K562 (cell line): ENCODE measurements around the gene SHTN1. TPM values are rescaled to one million over a fixed set of nuclear protein-coding genes. Genes with fewer than 3 reads are reported as not detected.

Experiments used
- ATAC-seq: fragments of 200-7000 bp; cut with Tn5 transposase; 3 replicates; pipeline ENCODE4 v1.9.1; 2020; ENCODE audit warnings: moderate library complexity
- BruUV-seq: library from RNA; stranded (reverse); fragments of 400-500 nt; replicated peaks from 2 replicates; lab custom pipeline; 2021; lab: Mats Ljungman, UMichigan
- CTCF ChIA-PET: fragments of 300-600 bp; formaldehyde crosslinking; extraction: SDS; loops from one replicate; lab custom pipeline; 2021; ENCODE audit warnings: low intra/inter-chr PET ratio; lab: Yijun Ruan, JAX
- POLR2A ChIA-PET: fragments of 300-600, 350-650 bp; sonication (Branson Sonifier 250); formaldehyde crosslinking; extraction: SDS; loops from one replicate; lab custom pipeline; 2021; ENCODE audit warnings: antibody characterized with exemption, inconsistent platforms; lab: Yijun Ruan, JAX
- DNase-seq, 4 experiments: peaks; one replicate each; pipeline versions ENCODE4 v3.0.0 to v3.0.0-alpha.2; 2011 to 2018; ENCODE audit warnings: low spot score in 3 of 4, mixed read lengths in 3 of 4; ENCODE audit errors: extremely low read depth in 1 of 4
- FAIRE-seq: peaks from 2 replicates; lab custom pipeline; 2011; peaks lifted over from hg19 to GRCh38; lab: Jason Lieb, UNC
- H2AFZ ChIP-seq: 2 replicates; pipeline ENCODE4 v1.6.0; 2011; ENCODE audit warnings: low read depth, low read length, control low read depth, inconsistent platforms
- H3K27ac ChIP-seq: fragments of 200-600 bp; 3 replicates; pipeline ENCODE4 v1.8.0; 2011; ENCODE audit warnings: low read depth, mild to moderate bottlenecking, control low read depth, inconsistent platforms, low read length, moderate library complexity, mixed read lengths; ENCODE audit errors: extremely low read depth
- H3K27me3 ChIP-seq, 2 experiments: fragments of 300-600 bp in 1 of 2; 2 replicates in 1 of 2; 3 replicates in 1 of 2; pipeline versions ENCODE4 v1.6.0 to v1.8.0; 2011; ENCODE audit warnings: inconsistent platforms in 2 of 2, low read length in 2 of 2, mild to moderate bottlenecking in 1 of 2, mixed read lengths in 1 of 2, moderate library complexity in 1 of 2; ENCODE audit not compliant: control insufficient read depth in 2 of 2, insufficient read depth in 2 of 2
- H3K36me3 ChIP-seq: fragments of 300-600 bp; 3 replicates; pipeline ENCODE4 v1.8.0; 2011; ENCODE audit warnings: mild to moderate bottlenecking, low read length, inconsistent platforms; ENCODE audit not compliant: control insufficient read depth, insufficient read depth
- H3K4me1 ChIP-seq, 2 experiments: fragments of 200-600 bp in 1 of 2; replicated peaks in 1 of 2; 2 replicates in 1 of 2; 3 replicates in 1 of 2; pipeline versions ENCODE4 v1.5.1 to v1.8.0; 2011; ENCODE audit warnings: inconsistent platforms in 2 of 2, low read length in 2 of 2, mild to moderate bottlenecking in 1 of 2, mixed read lengths in 1 of 2, moderate library complexity in 1 of 2; ENCODE audit not compliant: control insufficient read depth in 2 of 2, insufficient read depth in 2 of 2
- H3K4me2 ChIP-seq: 2 replicates; pipeline ENCODE4 v1.6.1; 2011; ENCODE audit warnings: low read length, control low read depth, inconsistent platforms, mixed read lengths; ENCODE audit not compliant: insufficient read depth
- H3K4me3 ChIP-seq: fragments of 200-600 bp; sonication (generic), shearing (Covaris generic); 2 replicates; pipeline ENCODE4 v1.5.1; 2016; ENCODE audit warnings: control low read depth, inconsistent platforms
- H3K79me2 ChIP-seq: fragments of 200-600 bp; 3 replicates; pipeline ENCODE4 v1.8.0; 2011; ENCODE audit warnings: low read length, inconsistent platforms; ENCODE audit not compliant: control insufficient read depth, insufficient read depth
- H3K9ac ChIP-seq, 2 experiments: 2 replicates each; pipeline versions ENCODE4 v1.6.0 to v1.6.1; 2011; ENCODE audit warnings: low read depth in 2 of 2, low read length in 2 of 2, control low read depth in 1 of 2, inconsistent platforms in 1 of 2, mild to moderate bottlenecking in 1 of 2, mixed read lengths in 1 of 2; ENCODE audit not compliant: insufficient read depth in 1 of 2
- H3K9me1 ChIP-seq: one replicate; pipeline ENCODE4 v1.6.0; 2011; ENCODE audit warnings: inconsistent platforms, mild to moderate bottlenecking, low read length, moderate library complexity; ENCODE audit not compliant: control insufficient read depth, insufficient read depth
- H3K9me3 ChIP-seq: replicated peaks from 2 replicates; pipeline ENCODE4 v1.5.1; 2011; ENCODE audit warnings: low read depth, low read length, inconsistent platforms; ENCODE audit not compliant: control insufficient read depth, insufficient read depth
- H4K20me1 ChIP-seq: replicated peaks from 2 replicates; pipeline ENCODE4 v1.6.1; 2011; ENCODE audit warnings: low read length, inconsistent platforms, mixed read lengths; ENCODE audit not compliant: control insufficient read depth, insufficient read depth
- CBFA2T2 ChIP-seq: fragments of 450-650 bp; conservative IDR thresholded peaks from 2 replicates; pipeline ENCODE4 v1.6.1; 2017; ENCODE audit warnings: mild to moderate bottlenecking
- FIP1L1 ChIP-seq: fragments of 200-400 bp; formaldehyde crosslinking; IDR thresholded peaks from 2 replicates; pipeline ENCODE4 v1.6.1; 2018; ENCODE audit warnings: mild to moderate bottlenecking, low read depth, low read length; ENCODE audit not compliant: poor library complexity, severe bottlenecking
- FOXP1 ChIP-seq: sonication (generic); formaldehyde crosslinking; IDR thresholded peaks from 2 replicates; pipeline ENCODE4 v1.8.0; 2022; ENCODE audit warnings: mild to moderate bottlenecking, missing genetic modification reagents
- ILF3 ChIP-seq: fragments of 450-650 bp; IDR thresholded peaks from 2 replicates; pipeline ENCODE4 v1.6.1; 2018; ENCODE audit warnings: antibody characterized with exemption, mild to moderate bottlenecking, moderate library complexity, borderline replicate concordance
- JUND ChIP-seq, 2 experiments: IDR thresholded peaks; 2 replicates in 1 of 2; 3 replicates in 1 of 2; pipeline ENCODE4 v1.6.1; 2011; ENCODE audit warnings: borderline replicate concordance in 2 of 2, low read depth in 2 of 2, low read length in 2 of 2, improper control_type of control experiment in 1 of 2, missing biosample characterization in 1 of 2, missing genetic modification characterization in 1 of 2, missing genetic modification reagents in 1 of 2
- TRIM24 ChIP-seq, 2 experiments: fragments of 450-650 bp; IDR thresholded peaks; 2 replicates each; pipeline ENCODE4 v1.6.1; 2016
- ZNF217 ChIP-seq: sonication (generic); formaldehyde crosslinking; IDR thresholded peaks from 2 replicates; pipeline ENCODE4 v1.8.0; 2022; ENCODE audit warnings: mild to moderate bottlenecking, missing genetic modification reagents
- ZNF668 ChIP-seq: fragments of 250-450 bp; sonication (Bioruptor Pico); IDR thresholded peaks from 2 replicates; pipeline ENCODE4 v1.8.0; 2022; ENCODE audit warnings: mild to moderate bottlenecking, inconsistent platforms
- ZNF76 ChIP-seq: fragments of 250-450 bp; sonication (Bioruptor Pico); IDR thresholded peaks from 2 replicates; pipeline ENCODE4 v1.4.0; 2020; ENCODE audit warnings: mild to moderate bottlenecking, moderate library complexity, borderline replicate concordance
- WGBS: fragments of 100-300 bp; shearing (Covaris generic); methylation state at CpG from one replicate; pipeline ENCODE4 v1.1.6; 2016; ENCODE audit warnings: low coverage, mixed read lengths; ENCODE audit not compliant: insufficient coverage; ENCODE audit errors: missing lambda C conversion rate; 5-methylcytosine and 5-hydroxymethylcytosine counted together
- in situ Hi-C: fragments of 300-500 bp; cut with MboI; formaldehyde crosslinking; loops from 4 replicates; pipeline ENCODE4 v1.15.0; 2018; ENCODE audit warnings: inconsistent platforms, mixed read lengths
- intact Hi-C: fragments of 100-400 bp; cut with micrococcal nuclease; formaldehyde crosslinking; loops from 2 replicates; pipeline ENCODE4 v1.14.2; 2022
- polyA plus RNA-seq, 8 experiments: library from polyadenylated mRNA; depleted of rRNA in 4 of 8; stranded (reverse) in 5 of 8; unstranded in 3 of 8; fragments of >200 nt; fragmentation: Nextera tagmentation in 2 of 8; fragmentation: Illumina TruSeq in 1 of 8; extraction: Ambion mirVana in 2 of 8; extraction: Trizol in 1 of 8; gene quantifications; 2 replicates each; pipeline versions ENCODE4 v1.2.1 to v1.2.3, GENCODE V29; 2011 to 2014; ENCODE audit warnings: inconsistent platforms in 1 of 8, missing spikeins in 1 of 8
- total RNA-seq, 7 experiments: library from RNA; depleted of rRNA in 6 of 7; stranded (reverse); fragments of >200 nt in 6 of 7; fragmentation: Illumina TruSeq in 2 of 7; extraction: Trizol in 2 of 7; gene quantifications; 2 replicates each; pipeline versions ENCODE4 v1.2.1 to v1.2.3, GENCODE V29; 2011 to 2021; ENCODE audit warnings: low replicate concordance in 1 of 7
- TF ChIP-seq, protein P1 (sequence below): fragments of 250-450 bp; sonication (Bioruptor Pico); IDR thresholded peaks from 2 replicates; pipeline ENCODE4 v1.4.0; 2020
- TF ChIP-seq, protein P2 (sequence below): fragments of 450-650 bp; IDR thresholded peaks from 2 replicates; pipeline ENCODE4 v1.7.0; 2016; ENCODE audit warnings: borderline replicate concordance
- TF ChIP-seq, protein P3 (sequence below): sonication (generic); formaldehyde crosslinking; IDR thresholded peaks from 2 replicates; pipeline ENCODE4 v1.8.0; 2022; ENCODE audit warnings: mild to moderate bottlenecking, missing genetic modification reagents
- TF ChIP-seq, protein P4 (sequence below): sonication (generic); IDR thresholded peaks from 2 replicates; pipeline ENCODE4 v1.6.1; 2016

SHTN1 gene
- total and polyA plus RNA-seq, 9 of the 15 experiments (the other 6 are each of a cell fraction or from before 2014, with no cell fraction given), result 5.4 to 21.3 (median 13.3) TPM

DNA sequence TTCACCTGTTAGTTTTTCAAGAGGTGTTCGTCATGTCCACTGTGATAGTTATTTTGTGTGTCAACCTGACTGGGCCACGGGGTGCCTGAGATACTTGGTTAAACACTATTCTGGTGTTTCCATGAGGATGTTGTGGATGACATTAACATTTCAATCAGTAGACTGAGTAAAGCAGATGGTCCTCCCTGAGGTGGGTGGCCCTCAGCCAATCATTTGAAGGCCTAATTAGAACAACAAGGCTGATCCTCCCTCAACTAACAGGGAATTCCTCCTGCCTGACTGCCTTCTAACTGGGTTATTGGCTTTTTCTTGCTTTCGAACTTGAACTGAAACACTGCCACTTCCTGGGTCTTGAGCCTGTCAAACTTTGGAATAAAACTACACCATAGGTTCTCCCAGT, 79.9 kb downstream of the SHTN1 start:
- H4K20me1 ChIP-seq, result no peaks in the 10 kb centered on the region
- no peak overlapping the region for H3K4me2 ChIP-seq
- H3K4me1 ChIP-seq, result no peaks in the 10 kb centered on the region
- DNase-seq, result no peak
- H3K27ac ChIP-seq, result no peak overlapping the region
- CTCF ChIA-PET, result no interaction called here
- H3K4me3 ChIP-seq, result no peak overlapping the region
- no peak overlapping the region for H3K9ac ChIP-seq
- H3K36me3 ChIP-seq, result peaks cover 46% of the 10 kb centered on the region
- FAIRE-seq, result no peak
- H3K9me1 ChIP-seq, result no peaks in the 10 kb centered on the region
- no peak for ATAC-seq
- H3K27me3 ChIP-seq, result no peaks in the 10 kb centered on the region
- intact Hi-C loops, result no loop called here
- in situ Hi-C loops, result no loop called here
- no peaks in the 10 kb centered on the region for H3K9me3 ChIP-seq
- 88% methylated on average over 1 of the region's 3 CpGs for WGBS
- no peak overlapping the region for H2AFZ ChIP-seq
- H3K79me2 ChIP-seq, result no peaks in the 10 kb centered on the region
- BruUV-seq, result no TSS peak
- POLR2A ChIA-PET, result no interaction called here
- no peak for TF ChIP-seq ZNF76 (CRISPR knock-in tag)
- no peak for TF ChIP-seq CBFA2T2
- TF ChIP-seq, protein P1, sequence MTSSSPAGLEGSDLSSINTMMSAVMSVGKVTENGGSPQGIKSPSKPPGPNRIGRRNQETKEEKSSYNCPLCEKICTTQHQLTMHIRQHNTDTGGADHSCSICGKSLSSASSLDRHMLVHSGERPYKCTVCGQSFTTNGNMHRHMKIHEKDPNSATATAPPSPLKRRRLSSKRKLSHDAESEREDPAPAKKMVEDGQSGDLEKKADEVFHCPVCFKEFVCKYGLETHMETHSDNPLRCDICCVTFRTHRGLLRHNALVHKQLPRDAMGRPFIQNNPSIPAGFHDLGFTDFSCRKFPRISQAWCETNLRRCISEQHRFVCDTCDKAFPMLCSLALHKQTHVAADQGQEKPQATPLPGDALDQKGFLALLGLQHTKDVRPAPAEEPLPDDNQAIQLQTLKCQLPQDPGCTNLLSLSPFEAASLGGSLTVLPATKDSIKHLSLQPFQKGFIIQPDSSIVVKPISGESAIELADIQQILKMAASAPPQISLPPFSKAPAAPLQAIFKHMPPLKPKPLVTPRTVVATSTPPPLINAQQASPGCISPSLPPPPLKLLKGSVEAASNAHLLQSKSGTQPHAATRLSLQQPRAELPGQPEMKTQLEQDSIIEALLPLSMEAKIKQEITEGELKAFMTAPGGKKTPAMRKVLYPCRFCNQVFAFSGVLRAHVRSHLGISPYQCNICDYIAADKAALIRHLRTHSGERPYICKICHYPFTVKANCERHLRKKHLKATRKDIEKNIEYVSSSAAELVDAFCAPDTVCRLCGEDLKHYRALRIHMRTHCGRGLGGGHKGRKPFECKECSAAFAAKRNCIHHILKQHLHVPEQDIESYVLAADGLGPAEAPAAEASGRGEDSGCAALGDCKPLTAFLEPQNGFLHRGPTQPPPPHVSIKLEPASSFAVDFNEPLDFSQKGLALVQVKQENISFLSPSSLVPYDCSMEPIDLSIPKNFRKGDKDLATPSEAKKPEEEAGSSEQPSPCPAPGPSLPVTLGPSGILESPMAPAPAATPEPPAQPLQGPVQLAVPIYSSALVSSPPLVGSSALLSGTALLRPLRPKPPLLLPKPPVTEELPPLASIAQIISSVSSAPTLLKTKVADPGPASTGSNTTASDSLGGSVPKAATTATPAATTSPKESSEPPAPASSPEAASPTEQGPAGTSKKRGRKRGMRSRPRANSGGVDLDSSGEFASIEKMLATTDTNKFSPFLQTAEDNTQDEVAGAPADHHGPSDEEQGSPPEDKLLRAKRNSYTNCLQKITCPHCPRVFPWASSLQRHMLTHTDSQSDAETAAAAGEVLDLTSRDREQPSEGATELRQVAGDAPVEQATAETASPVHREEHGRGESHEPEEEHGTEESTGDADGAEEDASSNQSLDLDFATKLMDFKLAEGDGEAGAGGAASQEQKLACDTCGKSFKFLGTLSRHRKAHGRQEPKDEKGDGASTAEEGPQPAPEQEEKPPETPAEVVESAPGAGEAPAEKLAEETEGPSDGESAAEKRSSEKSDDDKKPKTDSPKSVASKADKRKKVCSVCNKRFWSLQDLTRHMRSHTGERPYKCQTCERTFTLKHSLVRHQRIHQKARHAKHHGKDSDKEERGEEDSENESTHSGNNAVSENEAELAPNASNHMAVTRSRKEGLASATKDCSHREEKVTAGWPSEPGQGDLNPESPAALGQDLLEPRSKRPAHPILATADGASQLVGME (CRISPR knock-in tag), result no peak
- TF ChIP-seq, protein P2, sequence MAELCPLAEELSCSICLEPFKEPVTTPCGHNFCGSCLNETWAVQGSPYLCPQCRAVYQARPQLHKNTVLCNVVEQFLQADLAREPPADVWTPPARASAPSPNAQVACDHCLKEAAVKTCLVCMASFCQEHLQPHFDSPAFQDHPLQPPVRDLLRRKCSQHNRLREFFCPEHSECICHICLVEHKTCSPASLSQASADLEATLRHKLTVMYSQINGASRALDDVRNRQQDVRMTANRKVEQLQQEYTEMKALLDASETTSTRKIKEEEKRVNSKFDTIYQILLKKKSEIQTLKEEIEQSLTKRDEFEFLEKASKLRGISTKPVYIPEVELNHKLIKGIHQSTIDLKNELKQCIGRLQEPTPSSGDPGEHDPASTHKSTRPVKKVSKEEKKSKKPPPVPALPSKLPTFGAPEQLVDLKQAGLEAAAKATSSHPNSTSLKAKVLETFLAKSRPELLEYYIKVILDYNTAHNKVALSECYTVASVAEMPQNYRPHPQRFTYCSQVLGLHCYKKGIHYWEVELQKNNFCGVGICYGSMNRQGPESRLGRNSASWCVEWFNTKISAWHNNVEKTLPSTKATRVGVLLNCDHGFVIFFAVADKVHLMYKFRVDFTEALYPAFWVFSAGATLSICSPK, result no peak
- TF ChIP-seq JUND (IDR thresholded peaks at IDR 0.05; ENCODE audit: borderline replicate concordance, low read depth, low read length), result no peak
- no peak for TF ChIP-seq JUND (tag; IDR thresholded peaks at IDR 0.05; ENCODE audit: borderline replicate concordance, low read depth, low read length)
- TF ChIP-seq ZNF217 (CRISPR knock-in tag), result no peak
- no peak for TF ChIP-seq TRIM24 (IDR thresholded peaks at IDR 0.05)
- TF ChIP-seq, protein P3, sequence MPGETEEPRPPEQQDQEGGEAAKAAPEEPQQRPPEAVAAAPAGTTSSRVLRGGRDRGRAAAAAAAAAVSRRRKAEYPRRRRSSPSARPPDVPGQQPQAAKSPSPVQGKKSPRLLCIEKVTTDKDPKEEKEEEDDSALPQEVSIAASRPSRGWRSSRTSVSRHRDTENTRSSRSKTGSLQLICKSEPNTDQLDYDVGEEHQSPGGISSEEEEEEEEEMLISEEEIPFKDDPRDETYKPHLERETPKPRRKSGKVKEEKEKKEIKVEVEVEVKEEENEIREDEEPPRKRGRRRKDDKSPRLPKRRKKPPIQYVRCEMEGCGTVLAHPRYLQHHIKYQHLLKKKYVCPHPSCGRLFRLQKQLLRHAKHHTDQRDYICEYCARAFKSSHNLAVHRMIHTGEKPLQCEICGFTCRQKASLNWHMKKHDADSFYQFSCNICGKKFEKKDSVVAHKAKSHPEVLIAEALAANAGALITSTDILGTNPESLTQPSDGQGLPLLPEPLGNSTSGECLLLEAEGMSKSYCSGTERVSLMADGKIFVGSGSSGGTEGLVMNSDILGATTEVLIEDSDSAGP (CRISPR knock-in tag), result no peak
- TF ChIP-seq ILF3, result no peak
- TF ChIP-seq, protein P4, sequence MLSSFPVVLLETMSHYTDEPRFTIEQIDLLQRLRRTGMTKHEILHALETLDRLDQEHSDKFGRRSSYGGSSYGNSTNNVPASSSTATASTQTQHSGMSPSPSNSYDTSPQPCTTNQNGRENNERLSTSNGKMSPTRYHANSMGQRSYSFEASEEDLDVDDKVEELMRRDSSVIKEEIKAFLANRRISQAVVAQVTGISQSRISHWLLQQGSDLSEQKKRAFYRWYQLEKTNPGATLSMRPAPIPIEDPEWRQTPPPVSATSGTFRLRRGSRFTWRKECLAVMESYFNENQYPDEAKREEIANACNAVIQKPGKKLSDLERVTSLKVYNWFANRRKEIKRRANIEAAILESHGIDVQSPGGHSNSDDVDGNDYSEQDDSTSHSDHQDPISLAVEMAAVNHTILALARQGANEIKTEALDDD, result no peak
- TF ChIP-seq FOXP1 (CRISPR knock-in tag), result no peak
- TF ChIP-seq FIP1L1, result no peak
- TF ChIP-seq ZNF668, result no peak
